Measurements from ENCODE around the gene RNASEL. TPM values are rescaled to one million over a fixed set of nuclear protein-coding genes. Genes with fewer than 3 reads are reported as not detected.

Gene RNASEL
- total RNA-seq, 1 experiment from 2014 or later: 1.2 TPM

DNA sequence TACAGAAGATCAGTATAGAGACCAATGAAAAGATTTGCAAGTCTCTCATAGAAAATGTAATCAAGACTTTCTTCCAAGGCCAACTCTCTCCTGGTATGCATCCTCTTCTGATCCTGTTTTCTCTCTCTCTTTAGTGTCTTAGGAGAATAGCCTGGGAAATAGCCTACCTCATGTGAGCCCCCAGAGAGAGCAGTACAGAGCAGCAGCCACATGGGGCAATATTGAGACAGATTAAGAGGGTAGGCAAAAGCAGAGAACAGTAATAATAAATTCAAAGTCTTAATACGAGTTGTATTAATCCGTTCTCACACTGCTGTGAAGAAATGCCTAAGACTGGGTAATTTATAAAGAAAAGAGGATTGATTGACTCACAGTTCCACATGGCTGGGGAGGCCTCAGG lies 61.4 kb downstream of the RNASEL start:
- ChIA-PET CTCF (no interaction called here), POLR2A (no interaction called here)
- intact Hi-C loops (cut with micrococcal nuclease; ENCODE audit: unreplicated experiment) (no loop called here), in situ Hi-C loops (cut with HindIII; ENCODE audit: low pct_unique_long_range_greater_than_20kb, low sequenced_read_pairs) (no loop called here)
- DNase-seq (ENCODE audit: low read depth, low spot score): no peak
- Histone ChIP-seq H3K9me3 (ENCODE audit: control insufficient read depth, insufficient read depth, low read depth, low read length) (no peaks in the 10 kb centered on the region), H3K4me1 (ENCODE audit: control insufficient read depth, insufficient read depth, low read length) (no peaks in the 10 kb centered on the region), H3K27me3 (ENCODE audit: control insufficient read depth, insufficient read depth, low read length) (no peaks in the 10 kb centered on the region), H3K36me3 (ENCODE audit: control insufficient read depth, insufficient read depth, low read length) (no peaks in the 10 kb centered on the region), H3K27ac (ENCODE audit: low read length) (no peak overlapping the region), H3K4me3 (ENCODE audit: low read depth in 2 of 2, low read length in 2 of 2) (no peak overlapping the region)
- no peak for ATAC-seq
- no peak for TF ChIP-seq TCF7L2 (IDR thresholded peaks at IDR 0.05; ENCODE audit: low read depth, low read length)
- TF ChIP-seq, protein P1, sequence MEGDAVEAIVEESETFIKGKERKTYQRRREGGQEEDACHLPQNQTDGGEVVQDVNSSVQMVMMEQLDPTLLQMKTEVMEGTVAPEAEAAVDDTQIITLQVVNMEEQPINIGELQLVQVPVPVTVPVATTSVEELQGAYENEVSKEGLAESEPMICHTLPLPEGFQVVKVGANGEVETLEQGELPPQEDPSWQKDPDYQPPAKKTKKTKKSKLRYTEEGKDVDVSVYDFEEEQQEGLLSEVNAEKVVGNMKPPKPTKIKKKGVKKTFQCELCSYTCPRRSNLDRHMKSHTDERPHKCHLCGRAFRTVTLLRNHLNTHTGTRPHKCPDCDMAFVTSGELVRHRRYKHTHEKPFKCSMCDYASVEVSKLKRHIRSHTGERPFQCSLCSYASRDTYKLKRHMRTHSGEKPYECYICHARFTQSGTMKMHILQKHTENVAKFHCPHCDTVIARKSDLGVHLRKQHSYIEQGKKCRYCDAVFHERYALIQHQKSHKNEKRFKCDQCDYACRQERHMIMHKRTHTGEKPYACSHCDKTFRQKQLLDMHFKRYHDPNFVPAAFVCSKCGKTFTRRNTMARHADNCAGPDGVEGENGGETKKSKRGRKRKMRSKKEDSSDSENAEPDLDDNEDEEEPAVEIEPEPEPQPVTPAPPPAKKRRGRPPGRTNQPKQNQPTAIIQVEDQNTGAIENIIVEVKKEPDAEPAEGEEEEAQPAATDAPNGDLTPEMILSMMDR (IDR thresholded peaks at IDR 0.05): no peak
- TF ChIP-seq POLR2AphosphoS5 (IDR thresholded peaks at IDR 0.05; ENCODE audit: low read depth, low read length): no peak
- TF ChIP-seq, protein P2, sequence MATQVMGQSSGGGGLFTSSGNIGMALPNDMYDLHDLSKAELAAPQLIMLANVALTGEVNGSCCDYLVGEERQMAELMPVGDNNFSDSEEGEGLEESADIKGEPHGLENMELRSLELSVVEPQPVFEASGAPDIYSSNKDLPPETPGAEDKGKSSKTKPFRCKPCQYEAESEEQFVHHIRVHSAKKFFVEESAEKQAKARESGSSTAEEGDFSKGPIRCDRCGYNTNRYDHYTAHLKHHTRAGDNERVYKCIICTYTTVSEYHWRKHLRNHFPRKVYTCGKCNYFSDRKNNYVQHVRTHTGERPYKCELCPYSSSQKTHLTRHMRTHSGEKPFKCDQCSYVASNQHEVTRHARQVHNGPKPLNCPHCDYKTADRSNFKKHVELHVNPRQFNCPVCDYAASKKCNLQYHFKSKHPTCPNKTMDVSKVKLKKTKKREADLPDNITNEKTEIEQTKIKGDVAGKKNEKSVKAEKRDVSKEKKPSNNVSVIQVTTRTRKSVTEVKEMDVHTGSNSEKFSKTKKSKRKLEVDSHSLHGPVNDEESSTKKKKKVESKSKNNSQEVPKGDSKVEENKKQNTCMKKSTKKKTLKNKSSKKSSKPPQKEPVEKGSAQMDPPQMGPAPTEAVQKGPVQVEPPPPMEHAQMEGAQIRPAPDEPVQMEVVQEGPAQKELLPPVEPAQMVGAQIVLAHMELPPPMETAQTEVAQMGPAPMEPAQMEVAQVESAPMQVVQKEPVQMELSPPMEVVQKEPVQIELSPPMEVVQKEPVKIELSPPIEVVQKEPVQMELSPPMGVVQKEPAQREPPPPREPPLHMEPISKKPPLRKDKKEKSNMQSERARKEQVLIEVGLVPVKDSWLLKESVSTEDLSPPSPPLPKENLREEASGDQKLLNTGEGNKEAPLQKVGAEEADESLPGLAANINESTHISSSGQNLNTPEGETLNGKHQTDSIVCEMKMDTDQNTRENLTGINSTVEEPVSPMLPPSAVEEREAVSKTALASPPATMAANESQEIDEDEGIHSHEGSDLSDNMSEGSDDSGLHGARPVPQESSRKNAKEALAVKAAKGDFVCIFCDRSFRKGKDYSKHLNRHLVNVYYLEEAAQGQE (IDR thresholded peaks at IDR 0.05; ENCODE audit: insufficient read depth in 1 of 2, low read depth in 2 of 2, low read length in 1 of 2): no peak
- TF ChIP-seq SIN3A (IDR thresholded peaks at IDR 0.05; ENCODE audit: borderline replicate concordance, insufficient read depth, low read depth, low read length): no peak
- no TSS peak for BruUV-seq (replicated peaks)

DNA sequence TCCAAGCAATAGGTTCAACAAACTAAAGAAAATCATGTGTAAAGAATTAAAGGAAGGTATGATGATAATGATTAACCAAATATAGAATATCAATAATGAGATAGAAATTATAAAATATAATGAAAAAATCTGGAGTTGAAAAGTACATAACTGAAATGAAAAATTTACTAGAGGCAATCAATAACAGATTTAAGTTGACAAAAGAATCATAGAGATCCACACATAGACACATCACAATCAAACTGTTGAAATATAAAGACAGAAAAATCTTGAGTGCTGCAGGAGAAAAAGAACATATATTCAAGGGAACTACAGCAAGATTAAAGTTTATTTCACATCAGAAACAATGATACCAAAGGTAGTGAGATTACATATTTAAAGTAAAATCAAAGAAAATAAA lies 63.7 kb downstream of the RNASEL start:
- Histone ChIP-seq H3K36me3 (ENCODE audit: control insufficient read depth, insufficient read depth, low read length) (no peaks in the 10 kb centered on the region), H3K4me3 (ENCODE audit: low read depth in 2 of 2, low read length in 2 of 2) (no peak overlapping the region), H3K27me3 (ENCODE audit: control insufficient read depth, insufficient read depth, low read length) (no peaks in the 10 kb centered on the region), H3K9me3 (ENCODE audit: control insufficient read depth, insufficient read depth, low read depth, low read length) (no peaks in the 10 kb centered on the region), H3K4me1 (ENCODE audit: control insufficient read depth, insufficient read depth, low read length) (no peaks in the 10 kb centered on the region), H3K27ac (ENCODE audit: low read length) (no peak overlapping the region)
- no TSS peak for BruUV-seq (replicated peaks)
- TF ChIP-seq SIN3A (IDR thresholded peaks at IDR 0.05; ENCODE audit: borderline replicate concordance, insufficient read depth, low read depth, low read length) (no peak), TCF7L2 (IDR thresholded peaks at IDR 0.05; ENCODE audit: low read depth, low read length) (no peak), POLR2AphosphoS5 (IDR thresholded peaks at IDR 0.05; ENCODE audit: low read depth, low read length) (no peak)
- TF ChIP-seq, protein P2 (IDR thresholded peaks at IDR 0.05; ENCODE audit: insufficient read depth in 1 of 2, low read depth in 2 of 2, low read length in 1 of 2): no peak
- TF ChIP-seq, protein P1 (IDR thresholded peaks at IDR 0.05): no peak
- ChIA-PET POLR2A (no interaction called here), CTCF (no interaction called here)
- DNase-seq (ENCODE audit: low read depth, low spot score) (no peak), ATAC-seq (no peak)
- intact Hi-C loops (cut with micrococcal nuclease; ENCODE audit: unreplicated experiment): no loop called here
- in situ Hi-C loops (cut with HindIII; ENCODE audit: low pct_unique_long_range_greater_than_20kb, low sequenced_read_pairs): no loop called here

Other genes with a start within 250 kb of the RNASEL start
- 55.2 TPM for gene GLUL, start 197.5 kb downstream of the RNASEL start, total RNA-seq (2021; ENCODE audit: unreplicated experiment)
- gene TEDDM1, start 188.6 kb downstream of the RNASEL start, total RNA-seq (2021; ENCODE audit: unreplicated experiment): not detected
- not detected for gene RGSL1, start 139.1 kb downstream of the RNASEL start, total RNA-seq (2021; ENCODE audit: unreplicated experiment)
- gene RGS16, start 15.1 kb upstream of the RNASEL start, total RNA-seq (2021; ENCODE audit: unreplicated experiment): 0.23 TPM
- gene RGS8, start 95.3 kb upstream of the RNASEL start, total RNA-seq (2021; ENCODE audit: unreplicated experiment): not detected
- 0.90 TPM for gene NPL, start 200.5 kb upstream of the RNASEL start, total RNA-seq (2021; ENCODE audit: unreplicated experiment)

All from Panc1 (cell line).